Measurements from ENCODE around the gene LMBR1. TPM values are rescaled to one million over a fixed set of nuclear protein-coding genes. Genes with fewer than 3 reads are reported as not detected.

LMBR1 gene
- total and polyA plus RNA-seq, 2 donors (not counting 1 experiment from before 2014, with no cell fraction given): 19.7 to 85.2 TPM

DNA sequence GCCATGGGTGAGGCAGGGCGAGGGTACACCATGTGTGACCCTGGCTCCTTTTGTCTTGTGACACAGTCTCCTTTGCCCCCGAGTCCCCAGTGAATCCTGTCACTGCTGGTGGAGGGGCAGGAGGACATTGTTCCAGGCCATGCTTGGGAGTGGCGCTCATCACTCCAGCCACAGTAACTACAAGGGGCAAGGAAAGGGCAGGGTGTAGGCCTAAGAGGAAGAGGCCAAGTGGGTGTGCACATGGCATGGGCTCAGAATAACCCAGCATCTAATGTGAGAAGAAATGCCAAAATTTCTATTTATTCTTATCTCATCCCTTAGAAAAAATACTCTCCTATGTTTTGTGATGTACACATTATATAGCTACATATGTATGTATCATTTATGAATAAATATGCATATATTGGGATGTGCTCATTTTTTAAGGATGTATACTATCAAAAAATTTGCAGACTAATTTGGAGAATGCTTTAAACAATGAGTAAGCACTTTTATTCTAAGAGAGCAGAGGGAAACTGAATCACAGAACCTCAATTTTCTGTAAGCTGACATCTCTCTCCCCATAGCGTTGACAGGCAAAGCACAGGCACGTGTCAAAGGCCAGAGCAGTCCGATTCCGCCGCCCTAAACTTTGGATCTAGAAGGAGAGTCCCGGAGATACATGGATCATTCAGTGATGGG is 215.5 kb downstream of the LMBR1 start:
- TF ChIP-seq EZH2 (IDR thresholded peaks at IDR 0.05; ENCODE audit: borderline replicate concordance, insufficient read depth, low read depth, low read length, poor library complexity, severe bottlenecking): no peak
- TF ChIP-seq, protein P1, sequence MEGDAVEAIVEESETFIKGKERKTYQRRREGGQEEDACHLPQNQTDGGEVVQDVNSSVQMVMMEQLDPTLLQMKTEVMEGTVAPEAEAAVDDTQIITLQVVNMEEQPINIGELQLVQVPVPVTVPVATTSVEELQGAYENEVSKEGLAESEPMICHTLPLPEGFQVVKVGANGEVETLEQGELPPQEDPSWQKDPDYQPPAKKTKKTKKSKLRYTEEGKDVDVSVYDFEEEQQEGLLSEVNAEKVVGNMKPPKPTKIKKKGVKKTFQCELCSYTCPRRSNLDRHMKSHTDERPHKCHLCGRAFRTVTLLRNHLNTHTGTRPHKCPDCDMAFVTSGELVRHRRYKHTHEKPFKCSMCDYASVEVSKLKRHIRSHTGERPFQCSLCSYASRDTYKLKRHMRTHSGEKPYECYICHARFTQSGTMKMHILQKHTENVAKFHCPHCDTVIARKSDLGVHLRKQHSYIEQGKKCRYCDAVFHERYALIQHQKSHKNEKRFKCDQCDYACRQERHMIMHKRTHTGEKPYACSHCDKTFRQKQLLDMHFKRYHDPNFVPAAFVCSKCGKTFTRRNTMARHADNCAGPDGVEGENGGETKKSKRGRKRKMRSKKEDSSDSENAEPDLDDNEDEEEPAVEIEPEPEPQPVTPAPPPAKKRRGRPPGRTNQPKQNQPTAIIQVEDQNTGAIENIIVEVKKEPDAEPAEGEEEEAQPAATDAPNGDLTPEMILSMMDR (IDR thresholded peaks at IDR 0.05): no peak
- H2AFZ ChIP-seq (ENCODE audit: insufficient read depth, low read depth, low read length, poor library complexity, severe bottlenecking): no peak overlapping the region
- no peaks in the 10 kb centered on the region for H4K20me1 ChIP-seq (ENCODE audit: control insufficient read depth, insufficient read depth, low read length, poor library complexity, severe bottlenecking)
- intact Hi-C loops (cut with micrococcal nuclease): no loop called here
- H3K27me3 Mint-ChIP-seq: no peaks in the 10 kb centered on the region
- H3K36me3 ChIP-seq (replicated peaks in 1 of 2; ENCODE audit: control extremely low read depth in 1 of 2, control insufficient read depth in 1 of 2, extremely low read depth in 1 of 2, insufficient read depth in 2 of 2, low read length in 1 of 2): peaks cover 0 to 23% of the 10 kb centered on the region in 2 experiments
- 98% methylated on average over 7 of the region's 9 CpGs for WGBS (ENCODE audit: insufficient coverage)
- no peak overlapping the region for H3K9ac ChIP-seq (ENCODE audit: low read length)
- DNase-seq (no peak), ATAC-seq (ENCODE audit: low read depth) (no peak)
- H3K4me2 ChIP-seq (replicated peaks; ENCODE audit: low read depth, low read length, poor library complexity, severe bottlenecking): no peak overlapping the region
- no peak overlapping the region for H3K4me3 ChIP-seq (ENCODE audit: control extremely low read depth in 1 of 5, extremely low read depth in 1 of 5, insufficient read depth in 1 of 5, low read depth in 2 of 5, low read length in 4 of 5)
- no peak overlapping the region for H3K27ac Mint-ChIP-seq
- H3K79me2 ChIP-seq (ENCODE audit: control insufficient read depth, insufficient read depth, low read length): no peaks in the 10 kb centered on the region
- POLR2A ChIA-PET: no interaction called here
- no peak overlapping the region for H3K27ac ChIP-seq (ENCODE audit: low read length in 2 of 2)
- H3K27me3 ChIP-seq (replicated peaks in 1 of 4; ENCODE audit: control extremely low read depth in 1 of 4, control insufficient read depth in 3 of 4, insufficient read depth in 4 of 4, low read length in 3 of 4): no peaks in the 10 kb centered on the region
- no peaks in the 10 kb centered on the region for H3K4me1 Mint-ChIP-seq
- H3K4me3 Mint-ChIP-seq: no peak overlapping the region
- H3K9me3 ChIP-seq (ENCODE audit: control extremely low read depth in 1 of 3, control insufficient read depth in 2 of 3, insufficient read depth in 1 of 3, low read length in 2 of 3): no peaks in the 10 kb centered on the region
- no peaks in the 10 kb centered on the region for H3K4me1 ChIP-seq (ENCODE audit: control insufficient read depth in 2 of 2, insufficient read depth in 2 of 2, low read length in 2 of 2)
- H3K9me3 Mint-ChIP-seq (ENCODE audit: insufficient read depth): no peaks in the 10 kb centered on the region
- CTCF ChIA-PET: no interaction called here

DNA sequence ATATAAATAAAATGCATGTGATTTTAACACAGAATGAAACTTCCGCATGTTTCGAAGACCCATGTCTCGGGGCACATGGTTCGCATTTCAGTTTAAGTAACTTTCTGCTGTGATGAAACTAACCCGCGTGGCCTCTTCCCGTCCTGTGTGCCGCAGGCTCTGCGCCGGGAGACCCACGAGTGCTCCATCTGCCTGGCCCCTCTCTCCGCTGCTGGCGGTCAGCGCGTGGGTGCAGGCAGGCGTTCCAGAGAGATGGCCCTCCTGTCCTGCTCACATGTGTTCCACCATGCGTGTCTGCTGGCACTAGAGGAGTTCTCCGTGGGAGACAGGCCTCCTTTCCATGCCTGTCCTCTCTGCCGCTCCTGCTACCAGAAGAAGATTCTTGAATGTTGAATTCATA is 216.7 kb downstream of the LMBR1 start:
- no peaks in the 10 kb centered on the region for H3K4me1 Mint-ChIP-seq
- no peaks in the 10 kb centered on the region for H3K27me3 Mint-ChIP-seq
- no peaks in the 10 kb centered on the region for H3K9me3 Mint-ChIP-seq (ENCODE audit: insufficient read depth)
- H3K27ac ChIP-seq (ENCODE audit: low read length in 2 of 2): no peak overlapping the region
- H3K9me3 ChIP-seq (ENCODE audit: control extremely low read depth in 1 of 3, control insufficient read depth in 2 of 3, insufficient read depth in 1 of 3, low read length in 2 of 3): no peaks in the 10 kb centered on the region
- H4K20me1 ChIP-seq (ENCODE audit: control insufficient read depth, insufficient read depth, low read length, poor library complexity, severe bottlenecking): no peaks in the 10 kb centered on the region
- ChIA-PET POLR2A (no interaction called here), CTCF (no interaction called here)
- DNase-seq (no peak), ATAC-seq (ENCODE audit: low read depth) (no peak)
- no peak overlapping the region for H3K9ac ChIP-seq (ENCODE audit: low read length)
- no peak overlapping the region for H3K4me2 ChIP-seq (replicated peaks; ENCODE audit: low read depth, low read length, poor library complexity, severe bottlenecking)
- no peak overlapping the region for H3K4me3 Mint-ChIP-seq
- peaks cover 2 to 21% of the 10 kb centered on the region in 2 experiments for H3K36me3 ChIP-seq (replicated peaks in 1 of 2; ENCODE audit: control extremely low read depth in 1 of 2, control insufficient read depth in 1 of 2, extremely low read depth in 1 of 2, insufficient read depth in 2 of 2, low read length in 1 of 2)
- H3K4me3 ChIP-seq (ENCODE audit: control extremely low read depth in 1 of 5, extremely low read depth in 1 of 5, insufficient read depth in 1 of 5, low read depth in 2 of 5, low read length in 4 of 5): no peak overlapping the region
- TF ChIP-seq, protein P1 (IDR thresholded peaks at IDR 0.05): no peak
- TF ChIP-seq EZH2 (IDR thresholded peaks at IDR 0.05; ENCODE audit: borderline replicate concordance, insufficient read depth, low read depth, low read length, poor library complexity, severe bottlenecking): no peak
- 83% methylated on average over 19 of the region's 19 CpGs for WGBS (ENCODE audit: insufficient coverage)
- no peaks in the 10 kb centered on the region for H3K27me3 ChIP-seq (replicated peaks in 1 of 4; ENCODE audit: control extremely low read depth in 1 of 4, control insufficient read depth in 3 of 4, insufficient read depth in 4 of 4, low read length in 3 of 4)
- no peaks in the 10 kb centered on the region for H3K79me2 ChIP-seq (ENCODE audit: control insufficient read depth, insufficient read depth, low read length)
- no peaks in the 10 kb centered on the region for H3K4me1 ChIP-seq (ENCODE audit: control insufficient read depth in 2 of 2, insufficient read depth in 2 of 2, low read length in 2 of 2)
- H3K27ac Mint-ChIP-seq: no peak overlapping the region
- intact Hi-C loops (cut with micrococcal nuclease): no loop called here
- H2AFZ ChIP-seq (ENCODE audit: insufficient read depth, low read depth, low read length, poor library complexity, severe bottlenecking): no peak overlapping the region
